ENCODE data around the gene ADGRB2.

The ADGRB2 gene

DNA sequence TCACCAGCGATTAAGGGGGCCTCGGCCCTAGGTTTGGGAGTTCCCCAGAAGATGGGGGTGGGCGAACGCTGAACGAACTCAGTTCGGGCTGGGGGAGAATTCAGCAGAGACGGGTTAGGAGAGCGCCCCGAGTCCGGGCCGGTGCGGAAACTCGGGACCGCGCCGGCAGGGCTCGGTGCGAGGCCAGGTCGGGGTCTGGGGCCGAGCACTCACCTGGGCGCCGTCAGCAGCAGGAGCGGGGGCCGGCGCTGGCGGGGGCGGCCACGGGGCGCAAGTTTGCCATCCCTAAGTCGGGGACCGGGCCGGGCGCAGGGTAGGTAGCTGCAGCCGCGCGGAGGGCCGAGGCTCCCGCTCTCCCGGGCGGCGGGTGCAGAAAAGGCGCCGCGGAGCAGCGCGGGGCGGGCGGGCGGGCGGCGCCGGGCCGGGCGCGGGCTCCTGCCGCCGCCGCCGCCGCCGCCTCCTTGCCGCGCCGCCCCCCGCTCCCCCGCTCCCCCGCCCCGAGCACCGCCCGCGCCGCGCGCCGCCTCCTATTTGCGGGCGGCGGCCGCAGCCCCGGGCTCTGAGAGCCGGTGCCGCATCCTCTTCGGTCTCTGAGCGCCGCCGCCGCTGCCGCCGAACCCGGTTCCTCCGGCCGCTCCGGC lies 349 bp downstream of the ADGRB2 start:
- no peak for DNase-seq (ENCODE audit: low read depth)

DNA sequence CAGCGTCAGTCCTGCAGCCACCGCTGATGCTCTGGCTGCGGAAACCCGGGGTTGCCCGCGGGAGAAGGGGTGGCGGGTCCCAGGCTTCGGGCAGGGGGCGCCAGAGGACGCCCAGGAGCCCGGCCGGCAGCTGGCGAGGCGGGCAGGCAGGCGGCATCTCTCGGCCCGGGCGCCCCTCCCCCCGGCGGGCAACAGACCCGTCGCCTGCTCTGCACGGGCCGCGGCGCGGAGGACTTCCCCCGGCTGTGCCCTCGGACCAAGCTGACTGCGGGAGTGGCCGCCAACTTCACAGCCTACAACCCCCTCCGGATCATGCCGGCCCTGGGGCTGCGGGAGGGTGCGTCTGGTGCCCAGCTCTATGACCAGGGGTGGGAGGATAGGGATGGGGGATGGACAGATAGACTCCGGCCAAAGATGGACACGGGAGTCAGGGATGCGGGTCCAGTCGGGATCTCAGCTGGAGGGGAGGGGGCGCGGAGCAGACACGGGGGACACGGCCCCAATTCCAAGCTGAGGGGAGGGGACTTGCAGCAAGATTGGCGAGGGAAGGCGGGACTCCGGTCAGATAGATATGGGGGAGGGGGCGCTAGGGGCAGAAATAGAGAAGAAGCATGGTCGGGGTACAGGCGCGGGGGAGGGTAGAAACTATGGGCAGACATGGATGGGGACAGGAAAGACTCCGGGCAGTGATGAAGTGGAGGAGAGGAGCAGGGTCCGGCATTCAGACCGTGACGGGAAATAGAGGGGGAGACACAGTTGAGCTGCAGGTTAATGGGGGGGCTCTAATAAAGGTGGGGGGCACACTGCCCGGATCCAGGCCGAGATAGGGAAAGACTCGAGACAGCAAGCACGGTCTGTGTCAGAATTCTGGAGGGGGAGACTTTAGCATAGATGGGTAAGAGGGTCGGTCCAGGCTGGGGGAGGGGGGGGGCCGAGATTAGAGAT lies 1.1 kb downstream of the ADGRB2 start:
- DNase-seq (ENCODE audit: low read depth), result peak; percentile 53

- DNase-seq (ENCODE audit: low read depth), result no peak
These were observed 1.8 kb downstream of the ADGRB2 start for GRCh38 chr1:31762323-31762722.

- no peak for DNase-seq (ENCODE audit: low read depth)
These were observed 2.3 kb downstream of the ADGRB2 start for GRCh38 chr1:31761883-31762282.

- peak; percentile 65 for DNase-seq (ENCODE audit: low read depth)
These were observed 3.4 kb downstream of the ADGRB2 start for GRCh38 chr1:31760471-31761470.

DNA sequence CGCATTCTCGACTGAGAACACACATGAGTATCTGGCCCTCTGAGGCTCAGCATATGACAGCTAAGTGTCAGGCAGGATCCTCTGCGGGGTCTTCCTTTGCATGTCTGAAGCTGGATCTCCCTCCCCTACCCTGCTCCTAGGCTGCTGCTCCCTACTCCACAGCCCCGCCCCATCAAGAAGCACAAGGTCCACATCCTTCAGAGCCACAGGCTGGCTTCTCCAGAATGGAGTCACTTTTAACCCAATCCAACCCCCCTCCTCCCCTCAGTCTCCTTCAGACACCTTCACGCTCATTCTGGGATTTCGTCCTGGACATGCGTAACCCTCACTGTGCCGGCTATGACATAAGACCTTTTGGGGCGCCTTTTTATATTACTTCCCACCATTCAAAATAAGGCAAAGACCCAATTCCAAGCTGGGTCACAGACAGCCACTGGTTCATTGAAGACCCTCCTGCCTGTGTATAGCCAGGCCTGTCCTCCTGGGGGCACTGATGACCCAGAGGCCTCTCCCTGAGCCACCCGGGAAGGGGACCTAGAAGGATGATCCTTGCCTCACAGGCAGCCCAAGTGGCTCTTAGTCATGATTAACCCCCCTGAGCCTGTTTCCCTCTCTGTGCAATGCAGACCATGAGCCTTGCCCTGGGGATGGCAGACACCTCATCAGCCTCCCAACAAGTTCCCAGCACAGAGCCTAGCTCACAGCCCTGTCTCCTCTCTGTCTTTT lies 4.7 kb downstream of the ADGRB2 start:
- no peak for DNase-seq (ENCODE audit: low read depth)

DNA sequence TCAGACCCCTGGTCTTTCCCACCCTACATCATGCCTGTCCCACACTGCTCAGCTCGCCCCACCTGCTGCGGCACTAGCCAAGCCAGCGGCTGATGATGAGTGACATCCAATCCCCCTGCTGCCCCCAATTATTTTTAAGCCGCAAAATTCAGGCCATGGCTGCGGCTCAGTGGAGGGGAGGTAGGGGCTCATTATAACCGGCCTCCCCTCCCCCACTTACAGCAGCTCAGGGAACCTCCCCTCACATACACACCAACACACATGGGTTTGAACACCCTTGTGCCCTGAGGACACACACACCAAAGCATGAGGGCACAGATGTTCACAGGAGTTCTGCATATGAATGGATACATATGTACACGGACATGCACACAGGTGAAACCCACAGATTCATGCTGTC lies 5.3 kb downstream of the ADGRB2 start:
- no peak for DNase-seq (ENCODE audit: low read depth)

GRCh38 chr1:31757989-31758388 lies 6.2 kb downstream of the ADGRB2 start:
- no peak for DNase-seq (ENCODE audit: low read depth)

DNA sequence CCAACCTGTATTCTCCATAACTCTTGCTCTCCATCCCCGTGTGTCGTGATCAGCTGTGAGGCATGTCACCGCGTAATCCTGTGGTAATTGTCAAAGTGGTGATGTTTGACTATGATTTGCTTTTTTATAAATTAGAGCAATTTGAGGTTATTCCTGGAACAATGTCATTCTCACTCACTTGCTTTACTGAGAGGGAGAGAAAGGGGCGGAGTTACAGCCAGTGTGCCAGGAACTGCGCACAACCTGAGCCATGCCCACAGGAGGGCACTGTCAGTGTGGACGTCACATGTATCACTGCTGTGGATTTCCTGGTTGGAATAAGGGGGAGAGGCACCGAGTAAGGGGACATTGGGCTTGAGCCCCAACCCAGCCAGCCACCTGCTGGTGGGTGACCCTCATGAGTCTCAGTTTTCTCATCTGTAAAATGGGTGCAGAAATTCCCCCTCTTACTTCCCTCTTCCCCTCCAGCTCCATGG lies 6.9 kb downstream of the ADGRB2 start:
- DNase-seq (ENCODE audit: low read depth), result no peak

- DNase-seq (ENCODE audit: low read depth), result no peak
These were observed 7.6 kb downstream of the ADGRB2 start for GRCh38 chr1:31756578-31756977.

GRCh38 chr1:31755850-31756492 lies 8.2 kb downstream of the ADGRB2 start:
- DNase-seq (ENCODE audit: low read depth), result no peak

DNA sequence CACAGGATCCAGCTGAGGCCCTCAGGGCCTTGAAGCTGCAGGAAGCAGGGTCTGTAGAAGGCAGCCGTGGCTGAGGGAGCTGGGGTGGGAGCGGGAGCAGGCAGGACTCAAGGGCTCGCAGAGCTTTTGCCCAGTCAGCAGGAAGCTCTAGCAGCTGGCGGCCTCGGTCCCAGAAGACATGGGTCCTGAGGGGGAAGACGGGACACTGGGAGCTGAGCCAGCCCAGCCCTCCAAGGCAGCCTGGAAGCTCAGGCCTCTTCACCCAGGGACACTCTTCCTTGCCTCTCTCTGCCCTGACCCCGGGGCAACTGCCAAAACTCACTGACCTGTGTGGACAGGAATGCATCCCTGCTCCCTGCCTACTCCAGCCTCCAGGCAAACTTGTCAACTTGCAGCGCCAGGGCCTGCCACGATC lies 8.9 kb downstream of the ADGRB2 start:
- no peak for DNase-seq (ENCODE audit: low read depth)

- DNase-seq (ENCODE audit: low read depth), result no peak
These were observed 9.7 kb downstream of the ADGRB2 start for GRCh38 chr1:31754397-31754796.

- DNase-seq (ENCODE audit: low read depth), result no peak
These were observed 10.3 kb downstream of the ADGRB2 start for GRCh38 chr1:31753707-31754349.

GRCh38 chr1:31752952-31753475 lies 11.1 kb downstream of the ADGRB2 start:
- no peak for DNase-seq (ENCODE audit: low read depth)

- no peak for DNase-seq (ENCODE audit: low read depth)
These were observed 11.9 kb downstream of the ADGRB2 start for GRCh38 chr1:31752258-31752657.

DNA sequence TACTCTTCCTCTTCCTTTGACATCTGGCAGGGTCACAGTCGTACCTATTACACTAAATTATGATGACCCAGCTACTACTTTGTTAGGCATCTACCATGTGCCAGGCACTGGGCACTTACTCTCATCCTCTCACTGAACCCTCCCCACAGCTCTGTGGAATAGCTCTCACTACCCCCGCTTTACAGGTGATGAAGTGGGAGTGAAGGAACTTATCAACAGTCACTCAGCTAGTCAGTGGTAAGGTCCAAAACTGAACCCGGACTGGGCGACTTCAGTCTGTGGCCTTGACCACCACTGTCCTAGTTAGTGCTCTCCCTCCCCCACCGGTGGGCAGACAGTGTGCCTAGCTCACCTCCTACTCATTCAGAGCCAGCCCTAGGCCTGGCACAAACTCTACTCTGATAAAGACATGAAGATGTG lies 12.3 kb downstream of the ADGRB2 start:
- DNase-seq (ENCODE audit: low read depth), result no peak

DNA sequence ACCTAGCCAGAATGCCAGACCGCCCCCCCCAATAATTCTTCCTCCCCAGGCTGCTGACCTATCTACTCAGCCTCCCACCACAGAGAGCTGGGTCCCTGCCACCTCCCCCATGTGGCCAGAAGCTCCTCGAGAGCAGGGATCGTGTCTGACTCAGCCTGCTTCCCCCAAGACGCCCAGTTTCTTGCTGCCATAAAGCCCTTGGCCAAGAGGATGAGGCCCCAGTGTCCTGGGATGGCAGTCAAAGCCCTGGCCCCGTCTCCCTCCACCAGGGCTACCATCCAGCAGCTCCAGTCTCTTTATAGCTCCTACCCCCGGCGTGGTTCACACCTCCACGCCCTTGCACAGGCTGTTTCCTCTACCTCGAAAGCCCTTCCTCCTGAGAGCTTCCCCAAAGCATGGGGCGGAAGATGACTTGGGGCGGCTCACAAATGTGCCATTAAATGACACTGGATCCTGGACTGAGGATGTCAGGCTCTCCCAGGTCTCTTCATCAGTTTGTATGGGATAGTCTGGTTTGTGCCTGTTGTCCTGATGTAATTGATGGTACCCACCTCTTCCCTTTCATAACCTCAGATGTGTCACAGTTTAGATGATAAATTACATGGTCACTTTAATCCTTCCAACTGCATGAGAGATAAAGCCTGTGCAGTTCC lies 13.2 kb downstream of the ADGRB2 start:
- no peak for DNase-seq (ENCODE audit: low read depth)
